SK-N-SH treated with all-trans-retinoic acid at 6 μM for 48 hours (cell line): ENCODE results near the gene MGAT3.

Experiments used
- ATAC-seq: fragments of 200-7000 bp; cut with Tn5 transposase; 3 replicates; pipeline ENCODE4 v1.9.1; 2020; ENCODE audit warnings: mild to moderate bottlenecking, moderate library complexity
- ARNTL ChIP-seq: fragments of 450-650 bp; formaldehyde crosslinking; IDR thresholded peaks from 2 replicates; pipeline ENCODE4 v1.5.0; 2020; ENCODE audit warnings: low read depth, mild to moderate bottlenecking, moderate library complexity, borderline replicate concordance
- BACH2 ChIP-seq: fragments of 250-450 bp; sonication (Bioruptor Pico); IDR thresholded peaks from 2 replicates; pipeline ENCODE4 v1.9.0; 2021; ENCODE audit warnings: mild to moderate bottlenecking, borderline replicate concordance
- CSDC2 ChIP-seq: fragments of 250-450 bp; sonication (Bioruptor Pico); IDR thresholded peaks from 2 replicates; pipeline ENCODE4 v1.5.0; 2020; ENCODE audit warnings: mild to moderate bottlenecking, moderate library complexity
- ESRRG ChIP-seq: fragments of 250-450 bp; sonication (Bioruptor Pico); IDR thresholded peaks from 2 replicates; pipeline ENCODE4 v1.6.1; 2021; ENCODE audit warnings: mild to moderate bottlenecking
- GLIS3 ChIP-seq: fragments of 250-450 bp; sonication (Bioruptor Pico); IDR thresholded peaks from 2 replicates; pipeline ENCODE4 v1.5.0; 2020; ENCODE audit warnings: mild to moderate bottlenecking, moderate library complexity
- ISL1 ChIP-seq: fragments of 250-450 bp; sonication (Bioruptor Pico); IDR thresholded peaks from 2 replicates; pipeline ENCODE4 v2.1.2; 2022; ENCODE audit warnings: mild to moderate bottlenecking, moderate library complexity
- OSR1 ChIP-seq: fragments of 250-450 bp; sonication (Bioruptor Pico); IDR thresholded peaks from 2 replicates; pipeline ENCODE4 v1.8.0; 2022; ENCODE audit warnings: moderate library complexity, mild to moderate bottlenecking, inconsistent platforms
- PPARA ChIP-seq: fragments of 250-450 bp; sonication (Bioruptor Pico); IDR thresholded peaks from 2 replicates; pipeline ENCODE4 v1.5.0; 2020; ENCODE audit warnings: mild to moderate bottlenecking, borderline replicate concordance
- SNAI2 ChIP-seq: fragments of 250-450 bp; sonication (Bioruptor Pico); IDR thresholded peaks from 2 replicates; pipeline ENCODE4 v1.5.0; 2020; ENCODE audit warnings: mild to moderate bottlenecking, moderate library complexity
- TCF4 ChIP-seq: fragments of 250-450 bp; sonication (Bioruptor Pico); IDR thresholded peaks from 2 replicates; pipeline ENCODE4 v1.8.0; 2021; ENCODE audit warnings: mild to moderate bottlenecking, moderate library complexity, borderline replicate concordance
- TOX ChIP-seq: fragments of 250-450 bp; sonication (Bioruptor Pico); IDR thresholded peaks from 2 replicates; pipeline ENCODE4 v1.8.0; 2021; ENCODE audit warnings: mild to moderate bottlenecking, moderate library complexity, borderline replicate concordance
- ZC3H10 ChIP-seq: fragments of 250-450 bp; sonication (Bioruptor Pico); IDR thresholded peaks from 2 replicates; pipeline ENCODE4 v1.5.1; 2021; ENCODE audit warnings: mild to moderate bottlenecking, moderate library complexity
- ZFP3 ChIP-seq: fragments of 250-450 bp; sonication (Bioruptor Pico); IDR thresholded peaks from 2 replicates; pipeline ENCODE4 v1.5.0; 2020; ENCODE audit warnings: mild to moderate bottlenecking, moderate library complexity
- ZNF565 ChIP-seq: fragments of 450-650 bp; formaldehyde crosslinking; conservative IDR thresholded peaks from 2 replicates; pipeline ENCODE4 v1.5.0; 2020; ENCODE audit warnings: low read depth, mild to moderate bottlenecking, moderate library complexity
- ZNF70 ChIP-seq: fragments of 450-650 bp; formaldehyde crosslinking; IDR thresholded peaks from 2 replicates; pipeline ENCODE4 v1.5.0; 2020; ENCODE audit warnings: mild to moderate bottlenecking, moderate library complexity
- TF ChIP-seq, protein P1 (sequence below): fragments of 250-450 bp; sonication (Bioruptor Pico); IDR thresholded peaks from 2 replicates; pipeline ENCODE4 v1.5.0; 2020; ENCODE audit warnings: mild to moderate bottlenecking, moderate library complexity
- TF ChIP-seq, protein P2 (sequence below): fragments of 250-450 bp; sonication (Bioruptor Pico); IDR thresholded peaks from 2 replicates; pipeline ENCODE4 v1.5.1; 2020; ENCODE audit warnings: low read depth, mild to moderate bottlenecking, moderate library complexity
- TF ChIP-seq, protein P3 (sequence below): fragments of 250-450 bp; sonication (Bioruptor Pico); IDR thresholded peaks from 2 replicates; pipeline ENCODE4 v1.5.1; 2021; ENCODE audit warnings: mild to moderate bottlenecking, moderate library complexity
- TF ChIP-seq, protein P4 (sequence below): fragments of 250-450 bp; sonication (Bioruptor Pico); IDR thresholded peaks from 2 replicates; pipeline ENCODE4 v1.8.0; 2021; ENCODE audit warnings: low read depth, mild to moderate bottlenecking, moderate library complexity, borderline replicate concordance
- TF ChIP-seq, protein P5 (sequence below): fragments of 250-450 bp; sonication (Bioruptor Pico); IDR thresholded peaks from 2 replicates; pipeline ENCODE4 v1.8.0; 2020; ENCODE audit warnings: mild to moderate bottlenecking, moderate library complexity, borderline replicate concordance

Gene MGAT3

DNA sequence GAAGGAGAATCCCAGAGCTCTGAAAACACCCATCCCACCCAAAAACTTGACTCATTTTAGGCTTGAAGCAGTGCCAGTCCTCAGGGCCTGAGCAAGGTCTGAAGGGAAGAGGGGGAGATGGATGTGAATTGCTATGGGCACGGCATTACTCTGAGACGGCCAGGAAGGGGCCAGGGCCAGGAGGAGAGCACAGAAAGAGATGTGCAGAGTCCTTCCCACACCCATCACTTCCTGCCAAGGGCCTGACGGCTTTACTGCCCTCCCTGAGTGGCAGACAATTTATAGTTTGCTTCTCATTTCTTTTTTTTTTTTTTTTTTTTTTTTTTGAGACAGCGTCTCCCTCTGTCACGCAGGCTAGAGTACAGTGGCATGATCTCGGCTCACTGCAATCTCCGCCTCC lies 34.7 kb upstream of the MGAT3 start:
- no peak for ATAC-seq

DNA sequence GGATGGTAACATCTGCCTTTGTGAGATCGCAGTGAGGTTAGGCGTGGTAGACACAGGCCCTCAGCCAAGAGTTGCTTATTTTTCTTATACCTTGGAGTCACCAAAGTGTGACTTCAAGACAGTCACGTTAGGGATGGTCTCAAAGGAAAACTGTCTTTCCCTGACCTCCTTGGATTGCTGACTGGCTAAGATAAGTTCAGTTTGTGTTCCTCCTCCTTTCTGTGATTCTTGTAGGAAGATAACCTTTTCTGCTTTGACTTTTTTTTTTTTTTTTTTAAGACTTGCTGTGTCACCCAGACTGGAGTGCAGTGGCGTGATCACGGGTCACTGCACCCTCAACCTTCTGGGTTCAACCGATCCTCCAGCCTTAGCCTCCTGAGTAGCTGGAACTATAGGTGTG lies 34.1 kb upstream of the MGAT3 start:
- no peak for ATAC-seq
- TF ChIP-seq ZFP3 (CRISPR knock-in tag) (no peak), CSDC2 (CRISPR knock-in tag) (no peak), ZNF565 (CRISPR knock-in tag) (no peak), SNAI2 (CRISPR knock-in tag) (no peak), TCF4 (CRISPR knock-in tag) (no peak), ZC3H10 (CRISPR knock-in tag) (no peak), PPARA (no peak), TOX (no peak), ARNTL (CRISPR knock-in tag) (no peak), BACH2 (CRISPR knock-in tag) (no peak), ESRRG (CRISPR knock-in tag) (no peak), GLIS3 (CRISPR knock-in tag) (no peak), OSR1 (CRISPR knock-in tag) (no peak), ISL1 (CRISPR knock-in tag) (no peak), ZNF70 (CRISPR knock-in tag) (no peak)
- TF ChIP-seq, protein P1, sequence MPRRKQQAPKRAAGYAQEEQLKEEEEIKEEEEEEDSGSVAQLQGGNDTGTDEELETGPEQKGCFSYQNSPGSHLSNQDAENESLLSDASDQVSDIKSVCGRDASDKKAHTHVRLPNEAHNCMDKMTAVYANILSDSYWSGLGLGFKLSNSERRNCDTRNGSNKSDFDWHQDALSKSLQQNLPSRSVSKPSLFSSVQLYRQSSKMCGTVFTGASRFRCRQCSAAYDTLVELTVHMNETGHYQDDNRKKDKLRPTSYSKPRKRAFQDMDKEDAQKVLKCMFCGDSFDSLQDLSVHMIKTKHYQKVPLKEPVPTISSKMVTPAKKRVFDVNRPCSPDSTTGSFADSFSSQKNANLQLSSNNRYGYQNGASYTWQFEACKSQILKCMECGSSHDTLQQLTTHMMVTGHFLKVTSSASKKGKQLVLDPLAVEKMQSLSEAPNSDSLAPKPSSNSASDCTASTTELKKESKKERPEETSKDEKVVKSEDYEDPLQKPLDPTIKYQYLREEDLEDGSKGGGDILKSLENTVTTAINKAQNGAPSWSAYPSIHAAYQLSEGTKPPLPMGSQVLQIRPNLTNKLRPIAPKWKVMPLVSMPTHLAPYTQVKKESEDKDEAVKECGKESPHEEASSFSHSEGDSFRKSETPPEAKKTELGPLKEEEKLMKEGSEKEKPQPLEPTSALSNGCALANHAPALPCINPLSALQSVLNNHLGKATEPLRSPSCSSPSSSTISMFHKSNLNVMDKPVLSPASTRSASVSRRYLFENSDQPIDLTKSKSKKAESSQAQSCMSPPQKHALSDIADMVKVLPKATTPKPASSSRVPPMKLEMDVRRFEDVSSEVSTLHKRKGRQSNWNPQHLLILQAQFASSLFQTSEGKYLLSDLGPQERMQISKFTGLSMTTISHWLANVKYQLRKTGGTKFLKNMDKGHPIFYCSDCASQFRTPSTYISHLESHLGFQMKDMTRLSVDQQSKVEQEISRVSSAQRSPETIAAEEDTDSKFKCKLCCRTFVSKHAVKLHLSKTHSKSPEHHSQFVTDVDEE (CRISPR knock-in tag) = no peak
- TF ChIP-seq, protein P2, sequence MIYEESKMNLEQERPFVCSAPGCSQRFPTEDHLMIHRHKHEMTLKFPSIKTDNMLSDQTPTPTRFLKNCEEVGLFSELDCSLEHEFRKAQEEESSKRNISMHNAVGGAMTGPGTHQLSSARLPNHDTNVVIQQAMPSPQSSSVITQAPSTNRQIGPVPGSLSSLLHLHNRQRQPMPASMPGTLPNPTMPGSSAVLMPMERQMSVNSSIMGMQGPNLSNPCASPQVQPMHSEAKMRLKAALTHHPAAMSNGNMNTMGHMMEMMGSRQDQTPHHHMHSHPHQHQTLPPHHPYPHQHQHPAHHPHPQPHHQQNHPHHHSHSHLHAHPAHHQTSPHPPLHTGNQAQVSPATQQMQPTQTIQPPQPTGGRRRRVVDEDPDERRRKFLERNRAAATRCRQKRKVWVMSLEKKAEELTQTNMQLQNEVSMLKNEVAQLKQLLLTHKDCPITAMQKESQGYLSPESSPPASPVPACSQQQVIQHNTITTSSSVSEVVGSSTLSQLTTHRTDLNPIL = no peak
- TF ChIP-seq, protein P3, sequence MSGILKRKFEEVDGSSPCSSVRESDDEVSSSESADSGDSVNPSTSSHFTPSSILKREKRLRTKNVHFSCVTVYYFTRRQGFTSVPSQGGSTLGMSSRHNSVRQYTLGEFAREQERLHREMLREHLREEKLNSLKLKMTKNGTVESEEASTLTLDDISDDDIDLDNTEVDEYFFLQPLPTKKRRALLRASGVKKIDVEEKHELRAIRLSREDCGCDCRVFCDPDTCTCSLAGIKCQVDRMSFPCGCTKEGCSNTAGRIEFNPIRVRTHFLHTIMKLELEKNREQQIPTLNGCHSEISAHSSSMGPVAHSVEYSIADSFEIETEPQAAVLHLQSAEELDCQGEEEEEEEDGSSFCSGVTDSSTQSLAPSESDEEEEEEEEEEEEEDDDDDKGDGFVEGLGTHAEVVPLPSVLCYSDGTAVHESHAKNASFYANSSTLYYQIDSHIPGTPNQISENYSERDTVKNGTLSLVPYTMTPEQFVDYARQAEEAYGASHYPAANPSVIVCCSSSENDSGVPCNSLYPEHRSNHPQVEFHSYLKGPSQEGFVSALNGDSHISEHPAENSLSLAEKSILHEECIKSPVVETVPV = no peak
- TF ChIP-seq, protein P4, sequence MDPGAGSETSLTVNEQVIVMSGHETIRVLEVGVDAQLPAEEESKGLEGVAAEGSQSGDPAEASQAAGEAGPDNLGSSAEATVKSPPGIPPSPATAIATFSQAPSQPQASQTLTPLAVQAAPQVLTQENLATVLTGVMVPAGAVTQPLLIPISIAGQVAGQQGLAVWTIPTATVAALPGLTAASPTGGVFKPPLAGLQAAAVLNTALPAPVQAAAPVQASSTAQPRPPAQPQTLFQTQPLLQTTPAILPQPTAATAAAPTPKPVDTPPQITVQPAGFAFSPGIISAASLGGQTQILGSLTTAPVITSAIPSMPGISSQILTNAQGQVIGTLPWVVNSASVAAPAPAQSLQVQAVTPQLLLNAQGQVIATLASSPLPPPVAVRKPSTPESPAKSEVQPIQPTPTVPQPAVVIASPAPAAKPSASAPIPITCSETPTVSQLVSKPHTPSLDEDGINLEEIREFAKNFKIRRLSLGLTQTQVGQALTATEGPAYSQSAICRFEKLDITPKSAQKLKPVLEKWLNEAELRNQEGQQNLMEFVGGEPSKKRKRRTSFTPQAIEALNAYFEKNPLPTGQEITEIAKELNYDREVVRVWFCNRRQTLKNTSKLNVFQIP = no peak
- TF ChIP-seq, protein P5, sequence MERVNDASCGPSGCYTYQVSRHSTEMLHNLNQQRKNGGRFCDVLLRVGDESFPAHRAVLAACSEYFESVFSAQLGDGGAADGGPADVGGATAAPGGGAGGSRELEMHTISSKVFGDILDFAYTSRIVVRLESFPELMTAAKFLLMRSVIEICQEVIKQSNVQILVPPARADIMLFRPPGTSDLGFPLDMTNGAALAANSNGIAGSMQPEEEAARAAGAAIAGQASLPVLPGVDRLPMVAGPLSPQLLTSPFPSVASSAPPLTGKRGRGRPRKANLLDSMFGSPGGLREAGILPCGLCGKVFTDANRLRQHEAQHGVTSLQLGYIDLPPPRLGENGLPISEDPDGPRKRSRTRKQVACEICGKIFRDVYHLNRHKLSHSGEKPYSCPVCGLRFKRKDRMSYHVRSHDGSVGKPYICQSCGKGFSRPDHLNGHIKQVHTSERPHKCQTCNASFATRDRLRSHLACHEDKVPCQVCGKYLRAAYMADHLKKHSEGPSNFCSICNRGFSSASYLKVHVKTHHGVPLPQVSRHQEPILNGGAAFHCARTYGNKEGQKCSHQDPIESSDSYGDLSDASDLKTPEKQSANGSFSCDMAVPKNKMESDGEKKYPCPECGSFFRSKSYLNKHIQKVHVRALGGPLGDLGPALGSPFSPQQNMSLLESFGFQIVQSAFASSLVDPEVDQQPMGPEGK (CRISPR knock-in tag) = no peak

More for the DNA sequence above, 34.7 kb upstream of the MGAT3 start:
- TF ChIP-seq CSDC2 (CRISPR knock-in tag) (no peak), SNAI2 (CRISPR knock-in tag) (no peak), OSR1 (CRISPR knock-in tag) (no peak), ZC3H10 (CRISPR knock-in tag) (no peak)
- TF ChIP-seq, all 23 proteins: peak for 0

DNA sequence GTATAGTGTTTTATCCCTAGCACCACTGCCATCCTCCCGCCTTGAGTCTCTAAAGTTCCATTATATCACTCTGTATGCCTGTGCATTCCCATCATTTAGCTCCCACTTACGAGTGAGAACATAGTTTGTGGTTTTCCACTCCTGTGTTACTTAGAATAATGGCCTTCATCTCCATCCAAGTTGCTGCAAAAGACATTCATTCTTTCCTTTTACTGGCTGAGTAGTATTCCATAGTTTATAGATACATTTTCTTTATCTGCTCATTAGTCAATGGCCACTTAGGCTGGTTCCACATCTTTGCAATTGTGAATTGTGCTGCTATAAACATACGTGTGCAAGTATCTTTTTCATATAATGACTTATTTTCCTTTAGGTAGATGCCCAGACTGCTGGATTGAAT lies 32.8 kb upstream of the MGAT3 start:
- no peak for ATAC-seq

DNA sequence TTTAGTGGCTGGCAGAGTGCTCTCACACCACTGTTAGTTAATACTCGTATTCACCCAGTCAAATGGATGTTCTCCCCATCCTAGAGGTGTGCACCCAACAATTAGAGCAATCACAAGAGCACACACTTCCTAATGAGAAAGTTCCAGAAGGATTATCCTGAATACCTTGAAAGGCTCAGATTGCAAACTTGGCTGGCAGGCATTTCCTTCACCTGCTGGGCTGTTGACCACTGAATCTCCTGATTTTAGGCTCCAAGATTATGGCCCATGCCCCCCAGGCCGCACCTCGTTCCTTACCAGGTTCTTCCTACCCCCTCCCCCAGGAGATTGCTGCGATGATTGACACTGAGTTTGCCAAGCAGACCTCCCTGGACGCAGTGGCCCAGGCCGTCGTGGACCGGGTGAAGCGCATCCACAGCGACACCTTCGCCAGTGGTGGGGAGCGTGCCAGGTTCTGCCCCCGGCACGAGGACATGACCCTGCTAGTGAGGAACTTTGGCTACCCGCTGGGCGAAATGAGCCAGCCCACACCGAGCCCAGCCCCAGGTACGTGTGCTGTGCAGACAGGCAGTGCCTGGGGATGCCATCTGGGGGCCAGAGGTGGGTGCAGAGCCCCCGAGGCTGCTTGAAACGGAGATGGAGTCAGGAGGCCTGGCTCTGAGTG lies 30.3 kb upstream of the MGAT3 start:
- no peak for ATAC-seq
- TF ChIP-seq TOX (no peak), OSR1 (CRISPR knock-in tag) (no peak), ZNF565 (CRISPR knock-in tag) (no peak)

More for the DNA sequence above, 32.8 kb upstream of the MGAT3 start:
- TF ChIP-seq CSDC2 (CRISPR knock-in tag) = no peak
